GM19238 (cell line): ENCODE measurements around the gene TEX36.
"Not testable (repeated sequence)": the region's sequence is repeated elsewhere in the genome, so short reads cannot be mapped to it uniquely, and the experiment has no call there.

Source experiments
- DNase-seq: peaks from one replicate; pipeline ENCODE4 v3.0.0; 2011; ENCODE audit warnings: low spot score; ENCODE audit not compliant: insufficient read length

Gene TEX36, protein sequence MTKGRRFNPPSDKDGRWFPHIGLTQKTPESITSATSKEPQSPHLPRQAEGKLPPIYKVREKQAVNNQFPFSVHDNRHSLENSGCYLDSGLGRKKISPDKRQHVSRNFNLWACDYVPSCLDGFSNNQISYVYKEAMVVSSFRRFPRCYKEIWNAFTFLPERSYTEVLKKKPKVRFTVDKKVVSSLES

DNA sequence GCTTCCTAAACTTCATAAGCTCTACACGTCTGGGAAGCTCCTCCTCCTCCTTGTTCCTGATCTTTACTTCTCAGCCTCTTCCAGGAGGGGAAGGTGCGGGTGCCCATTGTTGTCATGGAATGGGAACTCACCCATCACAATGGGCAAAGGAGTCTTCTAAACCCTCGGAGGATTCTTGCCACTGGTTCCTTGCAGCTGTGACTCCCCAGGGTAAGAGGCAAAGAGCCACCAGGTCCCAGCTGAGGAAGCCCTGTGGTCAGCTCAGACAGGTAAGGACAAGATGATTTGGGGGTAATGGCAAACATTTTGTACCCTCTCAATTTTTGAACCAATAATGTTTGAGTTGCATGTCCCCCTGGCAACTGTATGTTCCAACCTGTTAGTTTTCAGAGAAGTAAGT lies at the start of gene TEX36:
Gene TEX36 (minus strand): TSS at position 101 of the 400 bp plus-strand sequence. CDS start 174 bp downstream, outside the sequence.
- DNase-seq, result no peak

DNA sequence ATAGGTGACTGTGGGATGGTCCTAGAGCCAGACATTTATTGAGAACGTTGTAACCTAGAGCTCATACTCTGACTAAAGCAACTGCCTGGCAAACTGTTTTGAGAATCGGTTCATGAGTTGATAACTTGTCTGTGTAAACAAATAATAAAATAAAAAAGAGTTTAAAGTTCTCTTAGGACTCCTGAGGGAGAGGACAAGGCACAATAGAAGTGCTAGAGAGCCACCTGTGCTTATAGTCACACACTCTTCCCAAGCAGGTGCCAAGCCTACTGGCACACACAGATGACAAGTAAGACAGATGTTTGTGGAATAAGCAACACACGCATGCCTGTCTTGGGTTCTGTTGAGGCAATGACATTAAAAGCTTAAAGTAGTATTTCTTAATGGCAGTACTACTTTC lies 44.5 kb upstream of the TEX36 start:
- DNase-seq, result no peak

DNA sequence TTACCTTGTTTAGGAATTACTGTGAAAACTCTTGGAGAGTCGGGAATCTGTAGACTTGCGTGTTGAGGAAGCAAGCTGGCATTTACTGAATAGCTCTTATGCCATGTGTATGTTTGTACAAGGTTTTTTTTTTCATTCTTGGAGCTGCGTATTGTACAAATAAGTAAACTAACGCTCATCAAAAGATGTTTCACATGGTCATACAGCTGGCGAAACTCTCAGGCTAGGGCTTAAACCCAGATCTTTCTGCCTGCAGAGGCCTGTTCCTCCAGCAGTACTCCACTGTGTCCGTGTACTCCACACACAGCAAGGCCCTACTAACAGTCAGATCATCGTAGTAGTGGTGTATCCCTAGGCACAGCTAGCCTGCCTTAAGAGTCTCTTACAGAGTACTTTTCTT lies 44.0 kb upstream of the TEX36 start:
- DNase-seq, result no peak

DNA sequence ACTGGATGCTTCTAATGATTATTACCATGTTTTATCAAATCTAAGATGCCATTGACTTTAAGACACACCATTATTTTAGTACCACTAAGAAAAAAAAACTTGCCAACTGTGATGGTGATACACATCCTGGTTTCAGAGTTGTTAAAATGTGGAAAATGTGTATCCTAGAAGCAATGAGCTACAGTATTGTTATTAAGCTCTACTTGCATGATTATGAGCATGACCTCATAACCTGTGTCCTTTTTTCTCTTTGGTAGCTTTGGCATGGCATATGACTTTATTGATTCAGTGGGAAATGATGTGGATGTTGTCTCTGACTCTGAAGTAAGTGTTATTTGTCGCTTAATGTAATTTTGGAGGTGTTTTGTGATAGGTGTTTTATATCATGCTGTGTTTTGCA lies 39.8 kb upstream of the TEX36 start:
- DNase-seq, result no peak

DNA sequence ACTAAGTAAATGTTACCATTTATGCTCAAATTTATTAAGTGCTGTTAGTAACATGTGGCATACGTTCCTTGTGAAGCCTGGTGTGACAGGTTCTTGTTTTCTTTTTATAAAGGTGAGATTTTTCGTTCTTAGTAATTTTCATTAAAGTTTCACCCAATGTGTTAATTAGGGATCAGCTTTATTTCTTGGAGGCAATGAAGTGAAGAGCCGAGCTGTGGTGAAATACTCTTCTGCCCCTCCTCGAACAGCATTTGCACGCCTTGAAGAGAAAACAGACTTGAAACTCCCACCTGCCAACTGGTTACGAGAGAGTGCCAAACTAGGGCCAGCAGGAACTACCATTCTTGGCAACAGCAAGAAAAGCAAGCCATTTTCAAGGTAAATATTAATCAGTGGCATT lies 38.1 kb upstream of the TEX36 start:
- DNase-seq, result peak; percentile 8

DNA sequence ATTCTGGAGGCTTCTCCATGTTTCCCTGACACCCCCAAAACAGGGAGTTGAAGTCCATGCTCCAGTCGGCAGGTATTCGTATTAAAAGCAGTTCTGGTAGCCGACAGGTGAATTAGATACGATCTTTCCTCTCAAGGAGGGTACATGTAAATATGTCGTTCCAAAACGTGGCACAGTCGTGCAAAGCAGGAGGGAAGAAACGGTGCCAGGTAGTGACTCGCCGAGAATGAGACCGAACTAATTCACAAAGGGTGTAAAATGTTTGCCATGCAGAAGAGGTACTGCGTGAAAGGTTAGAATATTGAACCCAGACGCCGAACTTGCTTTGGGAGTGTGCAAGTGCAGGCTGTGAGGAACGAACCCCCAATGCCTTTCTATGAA lies 37.0 kb upstream of the TEX36 start:
- DNase-seq, result no peak

DNA sequence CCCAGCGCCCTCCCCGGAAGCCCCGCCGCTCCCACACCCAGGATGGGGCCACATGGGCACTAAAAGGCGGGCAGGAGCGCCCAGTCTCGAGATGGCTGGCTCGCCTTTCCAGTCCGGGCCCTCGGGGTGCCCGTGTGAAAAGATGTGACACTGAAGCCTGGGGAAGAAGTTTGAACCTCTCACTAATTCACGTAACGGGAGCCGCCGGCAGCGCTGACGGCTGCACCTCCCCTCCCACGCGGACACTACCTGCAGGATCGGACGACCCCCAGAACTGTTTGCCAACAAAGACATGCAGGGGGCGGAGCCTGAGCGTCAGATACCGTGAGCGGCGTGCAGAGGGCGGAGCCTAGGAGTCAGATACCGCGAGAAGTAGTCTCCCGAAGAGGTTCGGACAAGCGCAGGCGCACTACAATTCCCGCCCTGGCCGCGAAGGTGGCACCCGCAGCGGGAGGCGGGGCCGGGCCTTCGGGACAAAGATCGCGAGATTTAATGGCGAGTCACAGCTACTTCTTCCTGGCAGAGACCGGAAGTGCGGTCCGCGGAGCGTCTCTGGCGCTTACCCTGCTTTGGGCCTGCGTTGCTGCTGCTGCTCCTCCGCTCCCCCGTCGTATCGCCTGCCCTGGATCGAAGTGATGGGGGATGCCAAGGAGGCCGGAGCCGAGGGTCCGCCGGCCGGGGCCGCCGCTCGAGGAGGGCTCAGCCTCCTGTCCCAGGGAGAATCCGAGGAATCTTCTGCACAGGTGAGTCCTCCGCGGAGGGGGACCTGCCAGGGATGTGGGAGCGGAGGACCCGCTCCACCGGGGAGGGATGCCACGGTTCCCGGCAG lies 36.4 kb upstream of the TEX36 start, which contains the start of gene EDRF1:
Gene EDRF1 (plus strand): TSS at position 537 of the 829 bp plus-strand sequence. CDS start 99 bp downstream, at position 636.
- peak; percentile 74 for DNase-seq

DNA sequence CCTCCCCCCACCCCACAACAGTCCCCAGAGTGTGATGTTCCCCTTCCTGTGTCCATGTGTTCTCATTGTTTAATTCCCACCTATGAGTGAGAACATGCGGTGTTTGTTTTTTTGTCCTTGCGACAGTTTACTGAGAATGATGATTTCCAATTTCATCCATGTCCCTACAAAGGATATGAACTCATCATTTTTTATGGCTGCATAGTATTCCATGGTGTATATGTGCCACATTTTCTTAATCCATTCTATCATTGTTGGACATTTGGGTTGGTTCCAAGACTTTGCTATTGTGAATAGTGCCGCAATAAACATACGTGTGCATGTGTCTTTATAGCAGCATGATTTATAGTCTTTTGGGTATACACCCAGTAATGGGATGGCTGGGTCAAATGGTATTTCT lies 31.8 kb upstream of the TEX36 start:
- DNase-seq, result not testable (repeated sequence)

DNA sequence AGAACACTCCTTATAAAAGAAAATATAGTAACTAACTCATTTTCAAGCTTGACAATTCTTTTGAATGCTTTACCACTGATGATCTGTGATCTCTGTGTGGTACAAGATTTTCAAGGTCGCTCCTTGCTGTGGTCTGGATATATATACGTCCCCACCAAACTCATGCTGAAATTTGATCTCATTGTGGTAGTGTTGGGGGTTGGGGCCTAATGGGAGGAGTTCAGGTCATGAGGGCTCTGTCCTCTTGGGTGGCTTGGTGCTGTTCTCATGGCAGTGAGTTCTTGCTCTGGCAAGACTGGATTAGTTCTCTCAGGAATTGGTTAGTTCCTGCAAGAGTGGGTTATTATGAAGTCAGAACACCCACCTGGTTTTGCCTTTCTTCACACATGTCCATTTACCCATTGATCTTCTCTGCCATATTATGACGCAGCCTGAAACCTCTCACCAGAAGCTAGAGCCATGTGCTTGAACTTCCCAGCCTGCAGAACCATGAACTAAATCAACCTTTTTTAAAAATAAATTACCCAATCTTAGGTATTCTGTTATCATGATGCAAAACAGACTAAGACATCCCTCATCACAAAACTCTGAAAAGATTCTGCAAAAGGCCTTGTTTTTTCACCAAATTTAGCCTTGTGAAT lies 28.3 kb upstream of the TEX36 start:
- DNase-seq, result no peak

DNA sequence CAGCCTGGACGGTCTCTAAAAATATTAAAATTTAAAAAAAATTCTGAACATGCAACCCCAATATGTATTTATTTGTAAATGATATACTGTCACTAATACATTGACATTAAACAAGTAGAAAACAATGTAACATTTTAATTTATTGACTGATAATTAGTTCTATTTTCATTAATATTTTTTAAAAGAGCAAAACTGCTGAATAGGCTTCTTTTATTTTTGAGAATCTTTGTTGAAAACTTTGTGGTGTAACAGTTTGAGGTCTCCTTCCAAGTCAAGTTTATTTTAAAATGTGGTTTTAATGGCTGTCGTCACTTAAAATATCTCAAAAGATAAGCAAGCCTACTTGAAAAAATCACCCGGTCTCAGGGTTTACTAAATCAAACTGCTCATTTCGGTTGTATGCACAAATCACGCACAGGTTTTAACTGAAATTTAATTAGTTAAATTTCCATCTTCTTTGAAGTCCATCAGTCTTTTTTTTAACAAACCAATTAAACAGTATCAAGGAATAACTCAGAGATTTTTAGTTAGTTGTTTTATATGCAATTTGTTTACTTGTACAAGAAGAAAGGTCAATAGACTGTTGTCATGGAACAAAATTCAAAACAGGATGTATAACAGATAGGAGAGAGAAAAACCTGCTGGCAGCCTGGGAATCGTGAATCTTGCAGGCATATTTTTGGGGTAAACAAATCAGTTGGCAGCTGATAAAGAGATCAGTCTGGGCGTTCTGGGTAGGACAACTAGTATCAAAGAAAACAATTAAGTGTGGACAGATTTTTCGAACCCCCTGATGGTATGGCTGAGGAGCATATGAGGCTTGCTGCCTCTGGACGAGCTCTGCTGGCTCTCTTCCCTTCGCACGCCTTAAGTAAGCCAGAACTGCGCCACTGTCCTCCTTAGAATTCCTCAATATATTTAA lies 26.9 kb upstream of the TEX36 start:
- DNase-seq, result no peak

DNA sequence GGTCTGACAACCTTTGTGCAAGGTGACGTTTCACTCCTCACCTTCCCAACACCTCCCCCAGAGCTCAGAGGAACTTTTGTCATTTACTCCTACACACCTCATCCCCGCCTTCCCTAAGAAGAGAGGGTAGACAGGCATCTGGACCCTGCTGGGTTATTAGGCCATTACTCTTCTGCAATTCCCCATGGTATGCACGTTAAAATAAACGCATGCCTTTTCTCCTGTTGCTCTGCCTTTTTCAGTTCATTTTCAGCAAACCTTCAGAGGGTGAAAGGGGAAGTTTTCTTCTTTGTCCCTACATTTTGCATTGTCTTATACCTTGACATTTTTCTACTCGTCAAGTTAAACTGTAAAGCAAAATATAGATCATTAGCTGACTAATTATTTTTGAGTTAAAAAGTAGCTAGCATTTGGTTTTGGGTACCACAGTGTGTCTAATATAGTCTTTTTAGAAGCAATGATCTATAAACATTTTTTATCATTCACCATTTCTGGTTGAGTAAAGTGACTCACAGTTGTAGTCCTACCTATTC lies 26.1 kb upstream of the TEX36 start:
- no peak for DNase-seq

DNA sequence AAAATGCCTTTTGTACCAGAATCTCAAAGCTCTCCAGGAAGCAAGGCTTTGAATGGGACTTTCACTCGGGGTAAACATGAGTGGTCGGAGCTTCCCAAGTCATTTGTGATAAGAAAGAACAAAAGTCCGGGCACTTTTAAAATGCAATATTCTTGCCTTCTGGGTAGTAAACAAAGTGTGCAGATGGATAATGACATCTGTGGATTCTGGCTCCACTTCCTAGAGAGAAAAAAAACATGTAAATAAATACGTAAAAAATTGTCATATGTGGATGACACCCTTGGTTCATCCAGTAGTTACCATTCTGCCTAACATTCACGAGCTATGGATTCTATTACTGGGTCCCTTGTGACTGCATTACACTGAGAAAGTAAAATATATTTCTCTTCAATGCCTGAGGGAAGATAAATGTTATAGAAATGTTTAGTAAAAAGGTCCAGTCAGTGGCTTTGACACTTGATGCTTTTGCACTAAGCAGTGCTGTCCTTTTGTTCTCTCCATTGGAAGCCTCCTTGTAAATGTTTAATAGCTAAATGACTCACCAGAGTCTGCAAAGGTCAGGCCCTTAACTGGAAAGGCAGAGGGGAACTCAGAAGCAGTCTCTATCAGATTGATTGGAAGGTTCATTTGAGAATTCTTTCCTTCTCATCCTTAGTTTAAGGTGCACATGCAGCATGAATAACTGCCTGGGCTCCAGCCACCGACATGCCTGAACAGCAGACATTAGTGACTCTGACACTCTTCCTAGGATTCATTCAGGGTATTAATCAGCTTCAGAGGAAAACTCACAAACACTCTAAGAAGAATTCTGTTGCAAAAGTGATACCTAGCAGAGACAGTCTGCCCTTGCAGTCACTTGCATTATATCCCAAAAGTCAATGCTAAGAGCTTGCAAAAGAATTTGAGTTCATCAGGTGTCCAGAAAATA lies 24.8 kb upstream of the TEX36 start:
- DNase-seq, result no peak

DNA sequence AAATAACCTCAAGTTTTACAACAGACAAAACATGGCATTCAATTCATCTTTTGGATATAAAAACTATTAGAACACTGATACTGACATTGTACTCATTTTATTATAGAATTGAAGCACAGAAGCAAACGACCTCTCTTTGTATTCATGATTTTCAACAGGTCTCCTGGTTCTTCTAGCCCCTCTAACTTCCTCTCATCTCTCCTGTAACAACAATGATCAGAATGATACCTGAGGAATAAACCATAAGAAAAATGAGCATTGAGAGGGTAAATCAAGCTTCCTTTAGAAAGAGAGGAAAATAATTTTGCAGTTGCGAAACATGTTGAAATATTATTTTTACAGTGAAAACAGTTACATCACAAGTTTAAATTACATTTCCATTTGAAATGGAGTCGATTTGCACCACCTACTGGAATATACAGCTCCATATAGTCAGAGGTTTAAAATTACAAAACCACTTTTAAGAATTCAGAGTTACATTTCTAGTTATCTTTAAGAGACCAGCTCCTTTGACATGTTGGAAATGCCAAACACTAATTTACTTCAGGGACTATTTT lies 17.5 kb upstream of the TEX36 start:
- DNase-seq, result no peak

DNA sequence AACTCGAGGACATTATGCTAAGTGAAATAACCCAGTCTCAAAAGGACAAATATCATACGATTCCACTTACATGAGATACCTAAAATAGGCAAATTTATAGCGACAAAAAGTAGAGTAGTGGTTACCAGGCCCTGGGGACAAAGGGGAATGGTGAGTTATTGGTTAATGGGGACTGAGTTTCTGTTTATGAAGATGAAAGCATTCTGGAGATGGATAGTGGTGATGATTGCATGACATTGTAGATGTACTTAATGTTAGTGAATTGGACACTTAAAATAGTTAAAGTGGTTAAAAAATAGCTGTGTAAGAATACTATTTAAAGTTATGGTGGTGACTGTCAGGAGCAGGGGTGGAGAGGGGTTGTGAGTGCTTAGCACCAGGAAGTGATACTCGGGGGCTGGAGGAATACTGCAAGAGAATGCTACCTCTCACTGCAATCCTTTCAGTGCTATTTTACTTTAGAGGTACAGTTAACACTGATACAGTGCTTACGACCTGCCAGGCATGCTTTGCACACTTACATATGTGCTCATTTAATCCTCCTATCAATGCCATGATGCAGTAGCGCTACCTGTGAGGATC lies 16.7 kb upstream of the TEX36 start:
- DNase-seq, result no peak

DNA sequence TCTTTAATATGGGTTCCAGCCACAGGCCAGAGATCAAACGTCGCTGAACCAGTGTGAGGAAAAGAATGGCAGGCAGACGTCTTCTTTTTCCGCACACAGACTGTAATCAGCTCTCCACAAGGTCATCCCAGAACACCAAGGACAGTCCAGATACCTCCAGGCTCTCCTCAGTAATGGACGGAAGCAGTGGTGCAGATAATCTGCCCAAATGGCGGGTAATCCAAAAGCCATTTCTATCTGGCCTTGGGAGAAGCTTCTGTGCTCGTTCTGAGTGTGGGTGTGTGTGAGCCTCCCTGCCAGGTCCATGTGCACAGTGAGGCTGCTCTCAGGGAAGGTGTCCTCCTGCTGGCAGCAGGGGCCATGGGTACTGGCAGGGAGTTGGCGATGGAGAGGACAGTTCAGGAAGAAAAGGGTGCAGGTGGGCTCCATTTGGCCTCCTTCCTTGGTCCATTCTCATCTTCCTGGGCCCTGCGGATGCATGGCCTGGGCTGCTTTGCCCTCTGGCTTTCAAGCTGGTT lies 15.6 kb upstream of the TEX36 start:
- no peak for DNase-seq

DNA sequence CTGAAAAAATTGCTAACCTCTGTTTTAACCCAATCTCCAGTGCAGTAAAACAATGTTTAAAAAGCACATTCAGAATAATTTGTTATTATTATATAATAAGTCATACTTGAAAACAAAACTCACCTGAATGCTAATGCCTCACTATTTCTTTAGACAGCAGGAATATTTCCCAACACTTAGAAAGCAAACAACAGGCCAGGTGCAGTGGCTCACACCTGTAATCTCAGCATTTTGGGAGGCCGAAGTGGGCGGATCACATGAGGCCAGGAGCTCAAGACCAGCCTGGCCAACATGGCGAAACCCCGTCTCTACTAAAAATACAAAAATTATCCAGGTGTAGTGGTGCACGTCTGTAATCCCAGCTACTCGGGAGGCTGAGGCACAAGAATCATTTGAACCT lies 13.9 kb upstream of the TEX36 start:
- DNase-seq, result not testable (repeated sequence)

DNA sequence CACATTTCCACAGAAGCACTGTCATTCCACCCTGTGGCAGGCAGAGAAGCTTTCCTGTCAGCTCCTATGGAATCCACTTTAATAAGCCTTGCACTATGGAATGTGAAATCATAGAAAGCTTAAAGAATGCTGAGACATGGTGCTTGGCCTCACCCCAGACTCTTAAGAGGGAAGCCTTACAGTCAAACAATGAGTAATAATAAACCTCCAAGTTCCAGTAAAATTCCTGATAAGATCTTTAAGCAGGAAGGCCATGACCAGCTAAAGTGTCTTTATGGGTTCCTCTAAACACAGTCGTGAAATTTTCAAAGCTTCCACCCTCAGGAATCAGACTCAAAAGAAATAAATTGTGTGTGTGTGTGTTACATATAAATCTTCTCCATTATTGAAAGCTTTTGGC lies 11.9 kb upstream of the TEX36 start:
- DNase-seq, result no peak

DNA sequence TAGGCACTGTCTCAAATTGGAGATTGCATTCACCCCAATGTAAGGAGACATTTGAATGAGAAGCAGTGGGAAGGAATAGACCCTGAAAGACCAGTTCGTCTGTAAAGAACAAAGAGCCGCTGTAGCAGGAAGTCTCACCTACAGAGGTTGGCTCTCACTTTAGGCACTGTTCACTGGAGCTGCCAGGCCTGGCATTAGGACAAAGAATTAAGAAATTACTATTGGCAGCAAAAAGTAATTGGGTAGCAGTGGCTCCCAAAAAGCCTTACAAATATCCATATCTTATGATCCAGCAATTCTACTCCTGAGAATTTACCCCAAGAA lies 10.5 kb upstream of the TEX36 start:
- no peak for DNase-seq
